HEK293 (cell line): ENCODE measurements around the gene MLX.

Experiments used
- HOXA7 ChIP-seq: sonication (generic); formaldehyde crosslinking; IDR thresholded peaks from 2 replicates; pipeline ENCODE4 v1.8.1; 2022; ENCODE audit warnings: missing genetic modification reagents, borderline replicate concordance
- HOXC10 ChIP-seq: sonication (generic); formaldehyde crosslinking; IDR thresholded peaks from 2 replicates; pipeline ENCODE4 v1.8.1; 2023; ENCODE audit warnings: mild to moderate bottlenecking, missing genetic modification reagents
- PATZ1 ChIP-seq: fragments of 450-650 bp; formaldehyde crosslinking; IDR thresholded peaks from 2 replicates; pipeline ENCODE4 v1.5.1; 2016; ENCODE audit warnings: missing biosample characterization, missing genetic modification characterization
- REPIN1 ChIP-seq: fragments of 450-650 bp; formaldehyde crosslinking; IDR thresholded peaks from 2 replicates; pipeline ENCODE4 v1.5.1; 2017; ENCODE audit warnings: missing biosample characterization, missing genetic modification characterization, low read depth
- SALL2 ChIP-seq: fragments of 450-650 bp; formaldehyde crosslinking; IDR thresholded peaks from 2 replicates; pipeline ENCODE4 v1.5.0; 2017; ENCODE audit warnings: missing biosample characterization, mild to moderate bottlenecking, missing genetic modification characterization, borderline replicate concordance
- SP7 ChIP-seq: fragments of 450-650 bp; formaldehyde crosslinking; IDR thresholded peaks from 2 replicates; pipeline ENCODE4 v1.5.1; 2016; ENCODE audit warnings: missing biosample characterization, missing genetic modification characterization
- ZBTB21 ChIP-seq: fragments of 450-650 bp; formaldehyde crosslinking; IDR thresholded peaks from 2 replicates; pipeline ENCODE4 v1.5.1; 2017; ENCODE audit warnings: missing biosample characterization, missing genetic modification characterization
- ZBTB48 ChIP-seq: fragments of 450-650 bp; formaldehyde crosslinking; IDR thresholded peaks from 2 replicates; pipeline ENCODE4 v1.5.1; 2016; ENCODE audit warnings: missing biosample characterization, missing genetic modification characterization
- ZBTB7A ChIP-seq: fragments of 450-650 bp; formaldehyde crosslinking; IDR thresholded peaks from 2 replicates; pipeline ENCODE4 v1.5.1; 2016; ENCODE audit warnings: low read depth, missing biosample characterization, missing genetic modification characterization
- ZFP37 ChIP-seq: fragments of 450-650 bp; formaldehyde crosslinking; IDR thresholded peaks from 2 replicates; pipeline ENCODE4 v1.5.1; 2016; ENCODE audit warnings: missing biosample characterization, missing genetic modification characterization
- ZNF10 ChIP-seq: fragments of 450-650 bp; formaldehyde crosslinking; IDR thresholded peaks from 2 replicates; pipeline ENCODE4 v1.5.1; 2017; ENCODE audit warnings: missing biosample characterization, missing genetic modification characterization
- ZNF140 ChIP-seq: fragments of 450-650 bp; formaldehyde crosslinking; IDR thresholded peaks from 2 replicates; pipeline ENCODE4 v1.5.1; 2016; ENCODE audit warnings: missing biosample characterization, missing genetic modification characterization
- ZNF16 ChIP-seq: fragments of 450-650 bp; formaldehyde crosslinking; IDR thresholded peaks from 2 replicates; pipeline ENCODE4 v1.5.1; 2016; ENCODE audit warnings: low read depth, missing biosample characterization, missing genetic modification characterization
- ZNF2 ChIP-seq: fragments of 450-650 bp; formaldehyde crosslinking; IDR thresholded peaks from 2 replicates; pipeline ENCODE4 v1.5.1; 2016; ENCODE audit warnings: missing biosample characterization, missing genetic modification characterization
- ZNF518A ChIP-seq: fragments of 450-650 bp; formaldehyde crosslinking; conservative IDR thresholded peaks from 2 replicates; pipeline ENCODE4 v1.5.1; 2016; ENCODE audit warnings: low read depth, missing biosample characterization, missing genetic modification characterization
- ZNF548 ChIP-seq: fragments of 450-650 bp; formaldehyde crosslinking; IDR thresholded peaks from 2 replicates; pipeline ENCODE4 v1.5.1; 2016; ENCODE audit warnings: missing biosample characterization, missing genetic modification characterization
- ZNF629 ChIP-seq: fragments of 450-650 bp; formaldehyde crosslinking; IDR thresholded peaks from 2 replicates; pipeline ENCODE4 v1.5.1; 2017; ENCODE audit warnings: missing biosample characterization, missing genetic modification characterization
- ZNF639 ChIP-seq: fragments of 450-650 bp; formaldehyde crosslinking; IDR thresholded peaks from 2 replicates; pipeline ENCODE4 v1.5.1; 2016; ENCODE audit warnings: missing biosample characterization, missing genetic modification characterization
- ZNF692 ChIP-seq: fragments of 450-650 bp; formaldehyde crosslinking; IDR thresholded peaks from 2 replicates; pipeline ENCODE4 v1.5.1; 2016; ENCODE audit warnings: missing biosample characterization, missing genetic modification characterization
- ZNF837 ChIP-seq: fragments of 450-650 bp; formaldehyde crosslinking; IDR thresholded peaks from 2 replicates; pipeline ENCODE4 v1.5.1; 2016; ENCODE audit warnings: missing biosample characterization, missing genetic modification characterization

The MLX gene

GRCh38 chr17:42535155-42536047, 31.5 kb upstream of the MLX start (continued):
- TF ChIP-seq SALL2 (tag by site-specific recombination) (no peak), ZNF639 (tag by site-specific recombination) (peak; percentile 77; the same call in 1 of the 2 replicates), ZBTB21 (peak; percentile 54), ZNF548 (no peak), ZBTB48 (tag by site-specific recombination) (peak; percentile 99), ZBTB7A (tag by site-specific recombination) (peak; percentile 78), ZFP37 (tag by site-specific recombination) (no peak), ZNF629 (tag by site-specific recombination) (peak; percentile 89; the same call in 1 of the 2 replicates), PATZ1 (tag by site-specific recombination) (peak; percentile 87; the same call in 1 of the 2 replicates), SP7 (tag by site-specific recombination) (peak; percentile 85; the same call in 1 of the 2 replicates), ZNF16 (0 out of 2 replicates have a peak, but pooled peaks have one; percentile 13), ZNF518A (tag by site-specific recombination) (0 out of 2 replicates have a peak, but pooled peaks have one; percentile 29), ZNF692 (tag by site-specific recombination) (0 out of 2 replicates have a peak, but pooled peaks have one; percentile 14), HOXA7 (no peak), ZNF2 (tag by site-specific recombination) (peak; percentile 81; the same call in 1 of the 2 replicates), ZNF837 (tag by site-specific recombination) (no peak), ZNF10 (tag by site-specific recombination) (peak; percentile 51; the same call in 1 of the 2 replicates), ZNF140 (tag by site-specific recombination) (no peak), HOXC10 (CRISPR knock-in tag) (no peak), REPIN1 (tag by site-specific recombination) (no peak)
